ENCODE data around the gene DFFB. TPM values are rescaled to one million over a fixed set of nuclear protein-coding genes. Genes with fewer than 3 reads are reported as not detected.

Gene DFFB
- total RNA-seq, 4 donors from 2014 or later: 1.6 to 8.2 (median 3.2) TPM

GRCh38 chr1:3925762-3926161 is 68.5 kb downstream of the DFFB start:
- no peak for DNase-seq
- Histone ChIP-seq H3K4me3 (no peak overlapping the region), H3K4me1 (no peaks in the 10 kb centered on the region), H3K27ac (no peak overlapping the region), H3K27me3 (peaks cover 0 to 36% (median 0%) of the 10 kb centered on the region in 4 donors), H3K36me3 (no peaks in the 10 kb centered on the region), H3K9me3 (no peaks in the 10 kb centered on the region)
- TF ChIP-seq POLR2A (IDR thresholded peaks at IDR 0.05) (no peak), CTCF (IDR thresholded peaks at IDR 0.05) (no peak)
- WGBS, 2 donors: 75 to 83% methylated on average over 4 to 7 of the region's 8 CpGs
- intact Hi-C loops (cut with DNase I): no loop called here

GRCh38 chr1:3926956-3927355 is 69.7 kb downstream of the DFFB start:
- no peaks in the 10 kb centered on the region for H3K36me3 ChIP-seq
- no peak overlapping the region for H3K27ac ChIP-seq
- intact Hi-C loops (cut with DNase I): no loop called here
- H3K9me3 ChIP-seq: no peaks in the 10 kb centered on the region
- peaks cover 0 to 48% (median 0%) of the 10 kb centered on the region in 4 donors for H3K27me3 ChIP-seq
- no peaks in the 10 kb centered on the region for H3K4me1 ChIP-seq
- no peak for DNase-seq
- TF ChIP-seq CTCF (IDR thresholded peaks at IDR 0.05): no peak
- TF ChIP-seq POLR2A (IDR thresholded peaks at IDR 0.05): no peak
- H3K4me3 ChIP-seq: no peak overlapping the region

- no peak for DNase-seq
- Histone ChIP-seq H3K27me3 (peaks cover 0 to 52% (median 0%) of the 10 kb centered on the region in 4 donors), H3K36me3 (no peaks in the 10 kb centered on the region), H3K4me3 (no peak overlapping the region), H3K4me1 (no peaks in the 10 kb centered on the region), H3K27ac (no peak overlapping the region), H3K9me3 (no peaks in the 10 kb centered on the region)
- TF ChIP-seq CTCF (IDR thresholded peaks at IDR 0.05) (no peak), POLR2A (IDR thresholded peaks at IDR 0.05) (no peak)
- 38 to 57% methylated on average over 2 to 5 of the region's 11 CpGs for WGBS, 2 donors
- intact Hi-C loops (cut with DNase I): no loop called here
These were observed 71.3 kb downstream of the DFFB start for GRCh38 chr1:3928586-3928985.

- H3K9me3 ChIP-seq: no peaks in the 10 kb centered on the region
- WGBS, 2 donors: 60 to 71% methylated on average over 4 to 5 of the region's 5 CpGs
- H3K36me3 ChIP-seq: no peaks in the 10 kb centered on the region
- no peak overlapping the region for H3K27ac ChIP-seq
- intact Hi-C loops (cut with DNase I): no loop called here
- DNase-seq: no peak
- peaks cover 0 to 47% (median 0%) of the 10 kb centered on the region in 4 donors for H3K27me3 ChIP-seq
- no peaks in the 10 kb centered on the region for H3K4me1 ChIP-seq
- no peak for TF ChIP-seq POLR2A (IDR thresholded peaks at IDR 0.05)
- TF ChIP-seq CTCF (IDR thresholded peaks at IDR 0.05): no peak
- H3K4me3 ChIP-seq: no peak overlapping the region
These were observed 71.8 kb downstream of the DFFB start for GRCh38 chr1:3929126-3929525.

- Histone ChIP-seq H3K4me3 (no peak overlapping the region), H3K27me3 (peaks cover 0 to 34% (median 0%) of the 10 kb centered on the region in 4 donors), H3K36me3 (no peaks in the 10 kb centered on the region), H3K4me1 (no peaks in the 10 kb centered on the region), H3K9me3 (no peaks in the 10 kb centered on the region), H3K27ac (no peak overlapping the region)
- TF ChIP-seq POLR2A (IDR thresholded peaks at IDR 0.05) (no peak), CTCF (IDR thresholded peaks at IDR 0.05) (no peak)
- no peak for DNase-seq
- WGBS, 2 donors: 57 to 63% methylated on average over 4 to 7 of the region's 10 CpGs
- intact Hi-C loops (cut with DNase I): no loop called here
These were observed 73.2 kb downstream of the DFFB start for GRCh38 chr1:3930301-3931006.

Measured in esophagus squamous epithelium (tissue), 5 donors.